ENCODE measurements around the gene TRMT13.
"Not testable (repeated sequence)": the region's sequence is repeated elsewhere in the genome, so short reads cannot be mapped to it uniquely, and the experiment has no call there.

DNA sequence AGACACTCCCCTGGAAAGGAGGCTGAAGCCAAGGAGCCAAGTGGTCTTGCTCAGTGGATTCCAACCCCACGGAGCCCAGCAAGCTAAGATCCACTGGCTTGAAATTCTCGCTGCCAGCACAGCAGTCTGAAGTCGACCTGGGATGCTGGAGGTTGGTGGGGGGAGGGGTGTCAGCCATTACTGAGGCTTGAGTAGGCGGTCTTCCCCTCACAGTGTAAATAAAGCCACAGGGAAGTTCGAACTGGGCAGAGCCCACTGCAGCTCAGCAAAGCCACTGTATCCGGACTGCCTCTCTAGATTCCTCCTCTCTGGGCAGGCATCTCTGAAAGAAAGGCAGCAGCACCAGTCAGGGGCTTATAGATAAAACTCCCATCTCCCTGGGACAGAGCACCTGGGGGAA lies 67.1 kb downstream of the TRMT13 start:
- not testable (repeated sequence) for TF ChIP-seq POLR2AphosphoS5 (IDR thresholded peaks at IDR 0.05; ENCODE audit: control insufficient read depth, insufficient read depth, low read depth, low read length); GABPA (tag; conservative IDR thresholded peaks at IDR 0.05; ENCODE audit: low read depth)

Data from K562 (cell line).